ENCODE results near the gene SRGAP1. TPM values are rescaled to one million over a fixed set of nuclear protein-coding genes. Genes with fewer than 3 reads are reported as not detected.

SRGAP1 gene
- total and polyA plus RNA-seq, 2 of the 13 experiments (the other 11 are each of a cell fraction or from before 2014, with no cell fraction given): 1.6 to 3.4 TPM

- CTCF ChIA-PET (ENCODE audit: low intra/inter-chr PET ratio, low total read pairs): no interaction called here
- no peak overlapping the region for H3K4me2 ChIP-seq (ENCODE audit: low read depth, low read length)
- ATAC-seq: no peak
- in situ Hi-C loops (cut with HindIII; ENCODE audit: extremely low pct_ligation_motif_present, low pct_unique_long_range_greater_than_20kb) (no loop called here), intact Hi-C loops (cut with micrococcal nuclease; ENCODE audit: unreplicated experiment) (no loop called here)
- no peak overlapping the region for H2AFZ ChIP-seq (ENCODE audit: low read length)
- no peak overlapping the region for H3K9ac ChIP-seq (ENCODE audit: insufficient read depth, low read depth, low read length)
- BruUV-seq (replicated peaks): no TSS peak
- H3K27ac ChIP-seq (ENCODE audit: extremely low read length, insufficient read depth, low read length): no peak overlapping the region
- H4K20me1 ChIP-seq (ENCODE audit: insufficient read depth, low read length): no peaks in the 10 kb centered on the region
- H3K4me3 ChIP-seq (replicated peaks in 1 of 3; ENCODE audit: insufficient read depth in 1 of 3, low read depth in 2 of 3, low read length in 3 of 3): no peak overlapping the region
- DNase-seq (ENCODE audit: low spot score): no peak
- no peaks in the 10 kb centered on the region for H3K79me2 ChIP-seq (ENCODE audit: insufficient read depth, low read length)
- no peak for FAIRE-seq
- H3K27me3 ChIP-seq (ENCODE audit: control insufficient read depth in 1 of 2, insufficient read depth in 2 of 2, low read length in 2 of 2): no peaks in the 10 kb centered on the region
- H3K4me1 ChIP-seq (ENCODE audit: insufficient read depth, low read length): no peaks in the 10 kb centered on the region
- POLR2A ChIA-PET: no interaction called here
- no peaks in the 10 kb centered on the region for H3K9me3 ChIP-seq (ENCODE audit: low read length)
- 98% methylated on average over 2 of the region's 2 CpGs for WGBS (ENCODE audit: low lambda C conversion rate)
- H3K36me3 ChIP-seq (replicated peaks in 1 of 2; ENCODE audit: control insufficient read depth in 1 of 2, insufficient read depth in 2 of 2, low read length in 2 of 2): no peaks in the 10 kb centered on the region
- TF ChIP-seq SNAPC4 (CRISPR knock-in tag; IDR thresholded peaks at IDR 0.05) (no peak), CERS6 (CRISPR knock-in tag; IDR thresholded peaks at IDR 0.05) (no peak), HMGXB4 (CRISPR knock-in tag; IDR thresholded peaks at IDR 0.05; ENCODE audit: borderline replicate concordance in 1 of 2, low read depth in 1 of 2) (no peak), ZNF713 (CRISPR knock-in tag; IDR thresholded peaks at IDR 0.05) (no peak), DNMT3B (CRISPR knock-in tag; conservative IDR thresholded peaks at IDR 0.05) (no peak), TRAFD1 (CRISPR knock-in tag; IDR thresholded peaks at IDR 0.05; ENCODE audit: borderline replicate concordance) (no peak), ZNF383 (CRISPR knock-in tag; IDR thresholded peaks at IDR 0.05; ENCODE audit: borderline replicate concordance) (no peak), ZNF142 (CRISPR knock-in tag; IDR thresholded peaks at IDR 0.05) (no peak)
Measured at GRCh38 chr12:63927511-63927910, 83.0 kb downstream of the SRGAP1 start.
